HG03439 (cell line): ENCODE data around the gene MARCKSL1.
A peak's percentile ranks its signal among the peaks of the same experiment; 100 is the strongest.
"Not testable (repeated sequence)": the region's sequence is repeated elsewhere in the genome, so short reads cannot be mapped to it uniquely, and the experiment has no call there.

Experiments used
- ATAC-seq: cut with Tn5 transposase; IDR thresholded peaks from one replicate; pipeline ENCODE4 v1.9.1; 2021; ENCODE audit warnings: mild to moderate bottlenecking, moderate library complexity; ENCODE audit not compliant: unreplicated experiment

The MARCKSL1 gene

DNA sequence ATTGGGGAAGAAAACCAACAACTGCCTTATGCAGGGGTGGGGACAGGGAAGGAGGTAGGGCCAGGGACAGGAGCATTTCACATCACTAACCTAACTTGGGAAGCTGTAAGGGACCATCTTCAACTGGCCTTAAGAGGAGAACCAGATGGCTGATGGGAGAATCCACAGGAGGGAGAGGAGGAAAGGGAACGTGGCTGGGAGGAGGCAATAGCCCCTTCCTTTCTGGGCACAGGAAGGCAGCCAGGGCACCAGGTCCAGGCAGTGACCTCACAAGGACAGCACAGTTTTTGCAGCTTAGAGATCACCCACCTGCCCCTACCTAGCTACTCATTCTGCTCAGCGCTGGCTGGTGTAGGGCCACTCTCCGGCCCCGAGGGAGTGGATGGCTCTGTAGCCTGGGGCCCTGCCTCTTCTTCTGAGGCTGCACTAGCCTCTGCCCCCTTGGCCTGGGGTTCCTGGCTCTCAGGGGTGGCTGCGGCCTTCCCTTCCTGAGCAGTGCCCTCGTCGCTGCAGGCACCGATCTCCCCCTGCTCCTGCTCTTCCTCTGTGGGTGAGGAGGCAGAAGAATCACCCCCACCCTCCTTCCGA, 1.7 kb downstream of the MARCKSL1 start:
- no peak for ATAC-seq

DNA sequence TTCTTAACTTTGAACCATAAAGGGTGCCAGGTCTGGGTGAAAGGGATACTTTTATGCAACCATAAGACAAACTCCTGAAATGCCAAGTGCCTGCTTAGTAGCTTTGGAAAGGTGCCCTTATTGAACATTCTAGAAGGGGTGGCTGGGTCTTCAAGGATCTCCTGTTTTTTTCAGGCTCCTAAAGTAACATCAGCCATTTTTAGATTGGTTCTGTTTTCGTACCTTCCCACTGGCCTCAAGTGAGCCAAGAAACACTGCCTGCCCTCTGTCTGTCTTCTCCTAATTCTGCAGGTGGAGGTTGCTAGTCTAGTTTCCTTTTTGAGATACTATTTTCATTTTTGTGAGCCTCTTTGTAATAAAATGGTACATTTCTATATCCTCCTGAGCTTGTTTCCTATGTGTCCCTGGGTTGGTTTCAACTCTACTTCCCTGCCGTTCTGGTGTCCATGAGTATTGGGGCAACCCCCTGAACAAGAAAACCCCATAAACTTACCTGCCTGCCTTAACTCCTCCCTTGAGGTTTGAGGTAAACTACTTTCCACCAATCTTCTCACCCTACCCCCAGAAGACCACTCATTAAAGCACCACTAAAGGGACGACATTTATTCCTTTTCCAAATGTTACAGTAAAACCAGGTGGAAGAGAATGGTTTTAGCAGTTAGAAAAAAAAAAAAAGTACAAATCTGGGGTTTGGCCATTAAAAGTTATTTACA, 2.6 kb downstream of the MARCKSL1 start:
- ATAC-seq: no peak

DNA sequence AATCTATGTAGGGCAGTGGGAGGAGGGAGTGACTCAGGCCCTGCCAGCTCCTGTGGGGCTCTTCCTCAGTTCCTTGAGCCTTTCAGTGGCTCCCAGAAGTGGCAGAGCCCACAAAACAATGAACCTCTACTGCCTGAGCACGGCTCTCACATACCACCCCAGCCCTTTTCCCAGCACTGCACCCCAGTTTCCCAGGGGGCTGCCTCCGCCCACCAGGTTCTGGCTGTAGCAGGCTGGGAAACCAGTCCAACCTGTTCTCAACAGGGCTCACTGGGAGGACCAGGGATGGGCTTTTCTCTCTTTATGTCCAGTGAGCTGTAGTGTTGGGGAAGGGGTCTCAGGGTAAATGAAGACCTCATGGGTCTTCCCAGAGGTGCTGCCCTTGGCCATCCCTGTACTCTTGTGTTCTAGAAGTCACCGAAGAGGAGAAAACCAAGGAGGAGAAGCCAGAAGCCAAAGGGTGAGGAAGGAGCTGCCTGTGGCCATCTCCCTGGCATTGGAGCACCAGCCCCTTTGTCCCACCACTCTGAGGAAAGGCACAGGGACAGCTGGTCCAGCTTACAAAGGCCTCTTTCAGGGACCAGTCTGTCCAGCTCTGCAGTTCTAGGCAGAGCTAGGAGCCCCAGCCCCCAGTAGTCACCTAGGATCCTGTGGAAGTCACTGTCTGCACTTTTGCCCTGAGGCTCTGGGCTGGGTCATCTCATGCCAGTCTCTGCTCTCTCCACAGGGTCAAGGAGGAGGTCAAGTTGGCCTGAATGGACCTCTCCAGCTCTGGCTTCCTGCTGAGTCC, 3.5 kb downstream of the MARCKSL1 start:
- no peak for ATAC-seq

DNA sequence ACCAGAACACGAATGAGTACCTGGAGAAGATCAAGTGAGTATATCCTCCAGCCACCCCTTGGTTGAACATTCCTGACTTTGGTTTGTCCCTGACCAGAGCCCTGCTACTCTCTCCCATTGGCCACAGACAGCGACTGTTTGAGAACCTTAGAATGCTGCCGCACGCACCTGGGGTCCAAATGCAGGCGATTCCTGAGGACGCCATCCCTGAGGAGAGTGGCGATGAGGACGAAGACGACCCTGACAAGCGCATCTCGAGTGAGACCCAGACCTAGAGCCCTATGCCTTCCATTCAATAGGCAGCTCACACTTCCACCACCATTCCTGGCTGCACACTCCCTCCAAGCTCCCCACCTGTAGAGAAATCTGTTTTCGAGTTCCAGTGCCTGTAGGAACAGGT, 4.5 kb downstream of the MARCKSL1 start:
- no peak for ATAC-seq

DNA sequence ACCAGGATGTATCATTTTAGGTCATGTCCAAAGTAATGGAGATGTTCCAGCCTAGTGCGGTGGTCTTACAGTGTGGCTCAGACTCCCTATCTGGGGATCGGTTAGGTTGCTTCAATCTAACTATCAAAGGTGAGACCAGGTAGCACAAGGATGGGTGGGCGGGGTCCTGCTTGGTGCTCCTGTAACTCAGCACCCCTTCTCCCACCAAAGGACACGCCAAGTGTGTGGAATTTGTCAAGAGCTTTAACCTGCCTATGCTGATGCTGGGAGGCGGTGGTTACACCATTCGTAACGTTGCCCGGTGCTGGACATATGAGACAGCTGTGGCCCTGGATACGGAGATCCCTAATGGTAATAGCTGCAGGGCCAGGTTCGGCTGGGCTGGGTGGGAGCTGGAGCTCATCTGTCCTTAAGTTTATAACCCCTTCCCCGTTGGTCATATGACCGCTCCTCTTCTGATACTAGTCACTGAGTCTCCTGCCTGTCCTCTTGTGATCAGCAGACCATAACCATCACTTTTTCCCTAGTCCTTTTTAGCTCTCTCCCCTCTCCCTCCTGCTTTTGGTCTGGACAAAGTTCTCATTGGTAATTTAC, 5.4 kb downstream of the MARCKSL1 start:
- no peak for ATAC-seq

DNA sequence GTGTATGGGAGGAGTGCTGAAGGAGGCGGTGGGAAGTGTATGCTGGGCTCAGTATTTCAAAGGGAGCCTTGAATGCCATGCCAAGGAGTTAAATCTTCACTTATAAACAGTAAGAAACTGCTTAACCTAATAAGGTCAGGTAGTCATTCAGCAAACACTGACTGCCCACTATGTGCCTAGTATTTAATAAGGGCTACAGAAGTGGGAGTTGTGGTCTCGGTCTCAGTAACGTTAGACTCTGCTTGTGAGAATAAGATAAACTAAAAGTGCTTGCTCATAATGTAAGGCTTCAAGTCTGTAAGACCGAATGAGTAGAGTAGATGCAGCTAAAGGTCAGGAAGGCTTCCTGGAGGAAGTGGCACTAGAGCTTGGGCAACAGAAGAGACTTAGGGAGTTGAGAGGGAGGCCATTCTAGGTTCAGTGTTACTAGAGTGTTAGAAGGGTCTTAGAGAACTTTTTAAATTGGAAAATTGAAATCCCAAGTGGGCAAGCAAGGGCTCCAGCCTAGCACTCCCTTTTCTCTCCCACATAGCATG, 6.0 kb downstream of the MARCKSL1 start:
- ATAC-seq: no peak

DNA sequence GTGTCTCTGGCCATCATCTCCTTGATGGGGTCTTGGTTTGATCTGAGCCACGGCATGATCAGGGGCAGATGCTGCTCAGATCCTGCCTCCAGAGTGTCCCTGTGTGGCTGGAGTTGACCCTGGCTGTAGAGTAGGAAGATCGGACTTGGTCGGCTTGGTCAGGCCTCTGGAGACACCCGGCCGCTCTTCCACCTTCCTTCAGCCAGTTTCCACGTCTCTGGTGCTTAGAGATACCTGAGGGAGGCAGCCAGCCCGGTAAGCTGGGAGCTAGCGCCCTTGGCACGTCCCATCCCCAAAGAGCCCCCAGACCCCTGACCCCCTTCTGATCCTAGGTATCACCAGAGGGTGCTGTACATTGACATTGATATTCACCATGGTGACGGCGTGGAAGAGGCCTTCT, 8.8 kb downstream of the MARCKSL1 start:
- no peak for ATAC-seq

DNA sequence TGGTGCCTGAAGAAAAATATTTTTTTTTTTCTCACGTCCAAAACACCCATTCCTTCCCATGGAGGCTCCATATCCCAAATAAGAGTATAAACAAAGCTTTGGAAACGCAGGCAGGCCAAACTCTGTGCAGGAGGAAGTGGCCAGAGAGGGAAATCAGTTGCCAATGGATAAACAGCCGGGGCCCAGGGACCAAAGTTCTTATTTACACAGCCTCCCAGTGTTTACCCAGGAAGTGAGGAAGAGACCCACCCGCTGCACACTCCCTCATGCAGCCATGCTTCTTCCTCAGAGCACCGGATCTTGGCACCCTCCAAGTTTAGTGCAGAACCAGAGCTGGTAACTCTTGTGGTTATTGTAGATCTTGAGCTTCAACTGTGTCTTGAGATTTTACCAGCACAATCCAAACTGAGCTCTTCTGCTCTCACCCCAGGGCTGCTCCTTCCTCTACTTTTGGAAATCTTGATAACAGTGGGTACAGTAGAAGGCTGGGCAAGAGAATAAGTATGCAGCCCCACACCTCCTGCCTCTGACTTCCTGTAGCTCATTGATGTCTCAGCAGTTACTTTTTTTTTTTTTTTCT, 14.2 kb downstream of the MARCKSL1 start:
- no peak for ATAC-seq

DNA sequence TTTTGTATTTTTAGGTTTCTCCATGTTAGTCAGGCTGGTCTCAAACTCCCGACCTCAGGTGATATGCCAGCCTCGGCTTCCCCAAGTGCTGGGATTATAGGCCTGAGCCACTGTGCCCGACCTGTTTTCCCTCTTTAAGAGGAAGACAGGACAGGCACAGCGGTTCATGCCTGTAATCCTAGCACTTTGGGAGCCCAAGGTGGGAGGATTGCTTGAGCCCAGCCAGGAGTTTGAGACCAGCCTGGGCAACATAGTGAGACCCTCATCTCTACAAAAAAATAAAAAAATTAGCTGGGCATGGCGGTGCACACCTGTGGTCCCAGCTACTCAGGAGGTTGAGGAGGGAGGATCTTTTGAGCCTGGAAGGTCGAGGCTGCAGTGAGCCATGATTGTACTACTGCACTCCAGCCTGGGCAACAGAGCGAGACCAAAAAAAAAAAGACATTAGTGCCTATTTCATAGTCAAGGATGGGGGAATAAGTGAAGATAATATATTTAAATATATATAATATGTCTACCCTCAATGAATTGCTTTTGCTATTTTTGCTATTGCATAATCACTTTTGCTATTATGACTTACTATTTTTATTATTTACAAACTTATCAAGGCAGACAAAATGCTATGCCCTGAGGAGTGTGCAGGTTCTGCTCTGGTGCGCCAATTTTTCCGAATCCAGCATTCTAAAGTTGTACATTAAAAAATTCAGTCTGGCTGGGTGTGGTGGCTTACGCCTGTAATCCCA, 17.7 kb downstream of the MARCKSL1 start:
- ATAC-seq: no peak

DNA sequence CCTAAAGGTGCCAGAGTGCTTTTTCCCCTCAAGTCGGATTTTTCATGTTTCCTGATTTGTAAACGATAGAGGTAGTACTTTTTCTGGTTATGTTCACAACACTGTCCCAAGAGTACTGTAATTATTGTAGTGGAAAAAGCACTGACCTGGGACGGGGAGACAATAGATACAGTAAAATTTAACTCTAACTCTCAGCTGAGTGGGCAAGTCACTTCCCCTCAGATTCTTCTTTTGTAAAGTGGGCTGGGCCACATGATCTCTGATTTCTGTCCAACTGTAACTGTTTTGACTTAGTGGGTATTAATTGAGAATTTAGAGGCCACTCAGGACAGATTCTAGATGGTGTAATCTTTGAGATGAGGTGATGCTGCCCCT, 19.1 kb downstream of the MARCKSL1 start:
- ATAC-seq: no peak

DNA sequence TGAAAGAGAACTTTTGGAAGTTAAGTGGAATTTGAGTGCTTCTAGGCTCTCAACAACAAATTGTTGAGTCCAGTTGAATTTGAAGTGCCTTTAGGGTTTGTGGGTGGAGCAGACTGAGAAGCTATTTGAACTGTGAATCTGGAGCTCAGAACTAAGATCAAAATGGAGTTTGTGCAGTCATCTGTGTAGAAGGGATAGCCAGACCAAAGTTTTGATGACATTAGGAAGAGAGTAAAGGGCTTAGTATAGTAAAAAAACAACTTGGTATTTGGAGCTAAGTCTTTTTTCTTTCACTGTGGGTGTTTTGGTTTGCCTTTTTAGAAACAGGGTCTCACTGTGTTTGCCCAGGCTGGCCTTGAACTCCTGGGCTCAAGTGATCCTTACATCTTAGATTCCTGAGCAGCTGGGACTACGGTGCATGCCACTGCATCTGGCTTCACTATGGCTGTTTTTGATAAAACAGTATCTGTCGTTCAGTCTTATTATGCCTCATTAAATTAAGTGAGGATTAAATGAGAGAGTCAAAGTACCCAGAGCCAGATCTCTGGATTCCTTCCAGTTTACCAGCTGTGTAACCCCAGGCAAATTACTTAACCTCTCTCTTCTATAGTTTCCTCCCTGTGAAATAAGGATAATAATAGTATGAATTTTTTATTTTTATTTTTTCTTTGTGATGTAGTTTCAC, 24.2 kb downstream of the MARCKSL1 start:
- no peak for ATAC-seq

DNA sequence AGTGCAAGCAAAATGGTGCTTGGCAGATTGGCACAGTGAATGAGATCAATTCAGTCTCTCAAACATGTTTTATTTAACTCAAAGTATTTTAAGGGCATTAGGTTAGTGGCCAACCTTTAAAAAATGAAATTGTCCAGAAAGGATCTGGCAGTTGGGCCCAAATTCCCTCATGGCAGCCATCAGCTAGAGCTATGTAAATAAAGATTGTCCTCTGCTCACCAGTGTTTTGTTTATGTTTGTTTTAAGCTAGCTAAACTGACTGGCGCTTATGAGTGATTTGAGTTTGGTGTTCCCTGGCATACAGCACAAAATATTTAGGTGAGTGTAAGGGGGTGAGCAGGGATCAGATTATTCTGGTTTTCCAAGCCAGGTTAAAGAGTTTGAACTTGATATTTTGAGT, 26.1 kb downstream of the MARCKSL1 start:
- no peak for ATAC-seq

DNA sequence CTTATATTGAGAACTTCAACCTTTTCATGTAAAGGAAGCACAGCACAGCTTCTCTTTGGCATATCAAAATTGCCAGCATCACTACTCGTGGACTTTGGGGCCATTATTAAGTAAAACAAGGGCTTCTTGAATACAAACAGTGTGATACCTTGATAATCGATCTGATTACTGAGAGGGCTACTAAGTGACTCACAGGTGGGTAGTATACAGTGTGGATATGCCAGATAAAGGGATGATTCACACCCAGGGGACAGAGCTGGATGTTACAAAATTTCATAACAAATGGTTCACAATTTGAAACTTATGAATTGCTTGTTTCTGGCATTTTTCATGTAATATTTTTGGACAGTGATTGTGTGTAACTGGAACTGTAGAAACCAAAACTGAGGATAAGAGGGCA, 28.7 kb downstream of the MARCKSL1 start:
- no peak for ATAC-seq

DNA sequence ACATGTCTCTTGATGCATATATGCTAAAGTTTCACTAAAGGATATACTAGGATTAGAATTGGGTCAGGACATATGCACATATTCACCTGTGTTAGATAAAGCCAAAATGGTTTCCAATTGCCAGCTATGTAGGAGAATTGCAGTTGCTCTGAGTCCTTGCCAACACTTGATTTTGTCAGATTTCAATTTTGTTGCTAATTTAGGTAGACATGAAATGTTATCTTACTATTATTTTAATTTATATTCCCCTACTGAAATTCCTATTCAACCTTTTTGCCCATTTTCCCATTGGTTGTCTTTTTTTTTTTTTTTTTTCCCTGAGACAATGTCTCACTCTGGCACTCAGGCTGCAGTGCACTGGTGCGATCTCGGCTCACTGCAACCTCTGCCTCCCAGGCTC, 30.7 kb downstream of the MARCKSL1 start:
- no peak for ATAC-seq

DNA sequence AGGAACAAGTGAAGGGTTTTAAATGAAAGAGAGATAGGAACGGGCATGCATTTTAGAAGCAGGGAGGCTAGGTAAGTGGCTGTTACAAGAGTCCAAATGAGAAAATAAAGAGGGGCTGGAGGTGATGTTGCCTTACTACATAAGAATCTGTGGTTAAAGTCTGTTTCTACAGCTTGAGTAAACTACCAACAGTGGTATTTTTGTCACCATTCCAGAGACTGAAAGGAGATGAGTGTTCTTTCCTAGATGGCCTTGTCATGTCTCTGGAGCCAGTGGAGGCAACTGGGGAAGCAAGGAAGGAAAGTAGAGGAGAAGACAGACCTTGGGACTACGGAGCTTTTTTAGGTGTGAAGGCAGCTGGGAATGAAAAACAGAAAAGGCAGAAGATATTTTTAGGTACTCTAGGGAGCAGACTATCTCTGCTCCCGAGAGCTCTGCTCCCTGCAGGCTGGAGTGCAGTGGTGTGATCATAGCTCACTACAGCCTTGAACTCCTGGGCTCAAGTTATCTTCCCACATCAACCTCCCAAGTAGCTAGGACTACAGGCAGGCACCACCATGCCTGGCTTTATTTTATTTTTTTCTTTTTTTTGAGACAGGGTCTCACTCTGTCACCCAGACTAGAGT, 31.9 kb downstream of the MARCKSL1 start:
- ATAC-seq: no peak

DNA sequence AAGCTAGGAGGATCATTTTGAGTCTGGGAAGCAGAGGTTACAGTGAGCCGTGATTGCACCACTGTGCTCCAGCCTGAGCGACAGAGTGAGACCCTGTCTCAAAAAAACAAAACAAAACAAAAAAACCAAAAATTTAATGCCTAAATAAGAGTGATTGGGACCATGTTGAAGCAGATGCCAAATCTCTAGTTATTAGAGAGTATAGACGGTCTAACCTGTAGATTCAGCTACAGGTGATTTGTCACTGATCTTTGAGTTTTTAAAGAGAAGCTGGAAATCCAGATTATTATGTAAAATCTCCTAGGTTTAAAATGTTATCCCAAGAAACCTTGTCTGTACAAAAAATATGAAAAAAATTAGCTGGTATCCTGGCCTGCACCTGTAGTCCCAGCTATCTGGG, 32.7 kb downstream of the MARCKSL1 start:
- ATAC-seq: no peak

DNA sequence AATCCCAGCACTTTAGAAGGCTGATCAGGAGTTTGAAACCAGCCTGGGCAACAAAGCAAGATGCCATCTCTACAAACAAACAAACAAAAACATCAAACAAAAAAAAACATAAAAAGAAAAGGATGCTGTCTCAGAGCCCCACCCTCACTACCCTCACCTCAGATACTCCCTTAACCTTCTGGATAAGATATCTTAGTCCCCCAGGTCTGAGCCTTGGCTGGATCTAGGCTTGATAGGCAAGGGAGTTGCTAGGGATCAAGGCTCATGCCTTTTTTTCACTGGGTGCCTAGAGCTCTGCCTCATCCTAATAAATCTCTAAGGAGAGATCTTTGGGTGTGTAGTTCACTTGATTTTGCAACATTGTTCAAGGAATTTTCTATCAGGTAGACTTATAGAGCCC, 36.7 kb downstream of the MARCKSL1 start:
- no peak for ATAC-seq

DNA sequence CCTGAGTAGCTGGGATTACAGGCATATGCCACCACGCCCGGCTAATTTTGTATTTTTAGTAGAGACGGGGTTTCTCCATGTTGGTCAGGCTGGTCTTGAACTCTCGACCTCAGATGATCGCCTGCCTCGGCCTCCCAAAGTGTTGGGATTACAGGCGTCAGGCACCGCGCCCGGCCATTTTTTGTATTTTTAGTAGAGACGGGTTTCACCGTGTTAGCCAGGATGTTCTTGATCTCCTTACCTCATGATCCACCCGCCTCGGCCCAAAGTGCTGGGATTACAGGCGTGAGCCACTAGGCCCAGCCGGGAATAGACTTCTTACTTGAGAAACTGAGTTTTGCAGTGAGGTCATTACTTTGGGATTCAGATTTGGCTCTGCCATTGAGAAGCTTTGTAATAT, 37.8 kb downstream of the MARCKSL1 start:
- ATAC-seq: not testable (repeated sequence)

DNA sequence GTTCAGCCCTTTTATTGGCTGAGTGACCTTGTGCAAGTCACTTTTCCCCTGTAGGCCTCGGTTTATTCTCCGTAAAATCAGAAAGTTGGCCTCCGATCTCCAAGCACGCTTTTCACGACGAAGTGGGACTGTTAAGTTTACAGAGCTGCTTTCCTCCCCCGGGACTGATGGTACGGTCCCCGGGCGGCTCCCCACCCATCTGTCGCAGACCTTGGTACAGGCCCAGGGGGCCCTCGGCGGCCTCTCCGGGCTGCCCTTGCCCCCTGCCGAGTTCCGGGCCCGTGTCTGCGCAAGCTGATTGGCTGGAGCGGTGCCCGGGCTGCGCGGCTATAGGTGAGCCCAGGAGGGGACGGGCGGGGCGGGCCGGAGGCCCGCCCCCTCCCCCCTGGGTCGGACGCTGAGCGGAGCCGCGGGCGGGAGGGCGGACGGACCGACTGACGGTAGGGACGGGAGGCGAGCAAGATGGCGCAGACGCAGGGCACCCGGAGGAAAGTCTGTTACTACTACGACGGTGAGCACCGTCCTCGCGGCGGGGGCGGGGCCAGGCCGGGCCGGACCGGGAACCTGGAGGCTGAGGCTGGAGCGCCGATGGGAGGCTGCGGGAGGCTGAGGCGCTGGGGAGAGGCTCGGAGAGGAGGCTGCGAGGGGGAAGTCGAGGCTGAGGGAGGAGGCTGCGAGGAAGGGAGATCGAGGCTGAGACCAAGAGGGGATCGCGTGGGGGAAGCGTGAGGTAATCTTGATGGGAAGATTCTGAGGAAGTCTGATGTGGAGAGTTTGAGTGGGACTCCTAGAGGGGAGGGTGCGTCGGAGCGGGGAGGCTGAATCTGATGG, 44.1 kb downstream of the MARCKSL1 start, which contains the start of gene HDAC1:
TSS of gene HDAC1 (plus strand) at position 376 of the 831 bp plus-strand sequence. CDS start at position 463, 87 bp downstream.
- peak; percentile 85 for ATAC-seq
